Measurements from ENCODE around the gene XAB2. TPM values are rescaled to one million over a fixed set of nuclear protein-coding genes. Genes with fewer than 3 reads are reported as not detected.
"Not testable (repeated sequence)": the region's sequence is repeated elsewhere in the genome, so short reads cannot be mapped to it uniquely, and the experiment has no call there.

XAB2 gene
- polyA plus RNA-seq, 4 donors, result 33.3 to 47.0 (median 34.9) TPM

DNA sequence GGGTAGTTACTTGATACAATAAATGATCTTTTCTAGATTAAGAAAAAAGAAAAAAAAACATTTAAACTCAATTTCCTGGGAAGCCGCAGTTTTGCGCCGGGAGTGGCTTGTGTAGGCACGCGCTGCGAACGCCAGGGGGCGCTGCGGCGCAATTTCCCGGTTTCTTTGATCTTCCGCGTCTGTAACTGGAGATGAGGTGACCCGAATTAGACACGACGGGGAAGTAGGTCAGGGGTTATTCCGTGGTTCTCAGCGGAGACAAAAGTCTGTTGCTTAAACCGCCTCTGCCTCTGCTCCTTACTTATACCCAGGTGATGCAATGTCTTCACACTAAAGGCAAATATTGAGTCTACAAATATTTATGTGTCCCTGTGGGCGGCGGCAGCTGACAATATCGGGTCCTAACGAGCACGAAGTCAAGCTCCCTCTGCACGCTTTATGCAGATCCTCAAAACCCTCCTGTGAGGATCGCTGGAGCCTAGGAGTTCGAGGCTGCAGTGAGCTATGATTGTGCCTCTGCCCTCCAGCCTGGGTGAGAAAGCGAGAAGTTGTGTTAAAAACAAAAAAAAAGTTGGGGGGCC, 22.8 kb upstream of the XAB2 start:
- peak; percentile 57 to 82 (median 70) for DNase-seq (ENCODE audit: low read depth in 4 of 4, low spot score in 3 of 4)

DNA sequence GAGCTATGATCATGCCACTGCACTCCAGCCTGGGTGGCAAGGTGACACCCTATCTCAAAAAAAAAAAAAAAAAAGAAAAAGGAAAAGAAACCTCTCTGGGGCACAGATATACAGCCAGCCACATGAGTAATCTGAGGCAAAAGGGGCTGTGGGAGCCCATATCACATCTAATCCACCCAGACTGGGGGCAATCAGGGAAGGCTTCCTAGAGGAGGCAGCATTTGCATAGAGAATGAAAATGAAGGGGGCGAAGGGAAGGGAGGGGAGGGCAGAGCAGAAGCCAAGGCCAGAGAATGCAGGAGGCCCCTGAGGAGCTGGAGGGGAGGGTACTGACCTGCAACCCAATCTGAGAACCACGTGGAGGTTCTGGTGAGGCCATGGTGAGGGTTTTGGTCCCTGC, 20.8 kb upstream of the XAB2 start:
- no peak for DNase-seq (ENCODE audit: low read depth in 4 of 4, low spot score in 3 of 4)

DNA sequence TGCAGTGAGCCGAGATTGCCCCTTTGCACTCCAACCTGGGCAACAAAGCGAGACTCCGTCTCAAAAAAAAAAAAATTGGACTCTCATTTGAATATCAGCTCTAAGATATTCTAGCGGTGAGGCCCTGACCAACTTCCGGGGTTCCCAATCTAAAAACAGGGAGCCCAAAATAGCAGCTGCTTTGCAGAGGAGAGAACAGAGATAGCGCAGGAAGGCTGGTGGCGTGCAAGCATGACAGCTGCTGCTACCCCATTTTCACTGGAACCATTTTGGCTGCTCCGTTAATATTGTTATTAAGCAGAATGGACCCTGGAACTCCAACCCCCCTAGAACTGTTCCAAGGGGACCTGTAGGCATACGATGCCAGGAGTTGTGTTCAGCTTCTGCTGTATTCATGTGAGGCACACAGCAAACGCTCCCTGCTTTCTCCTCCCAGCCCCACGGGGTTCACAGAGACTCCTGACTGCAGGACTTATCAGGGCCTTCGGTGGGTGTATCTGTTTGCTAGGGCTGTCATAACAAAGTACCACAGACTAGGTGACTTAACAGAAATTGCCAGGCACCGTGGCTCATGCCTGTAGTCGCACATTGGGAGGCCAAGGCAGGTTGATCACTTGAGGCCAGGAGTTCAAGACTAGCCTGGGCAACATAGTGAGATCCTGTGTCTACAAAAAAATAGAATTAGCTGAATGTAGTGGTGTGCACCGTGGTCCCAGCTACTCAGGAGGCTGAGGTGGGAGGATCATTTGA, 19.1 kb upstream of the XAB2 start:
- no peak for DNase-seq (ENCODE audit: low read depth in 4 of 4, low spot score in 3 of 4)

DNA sequence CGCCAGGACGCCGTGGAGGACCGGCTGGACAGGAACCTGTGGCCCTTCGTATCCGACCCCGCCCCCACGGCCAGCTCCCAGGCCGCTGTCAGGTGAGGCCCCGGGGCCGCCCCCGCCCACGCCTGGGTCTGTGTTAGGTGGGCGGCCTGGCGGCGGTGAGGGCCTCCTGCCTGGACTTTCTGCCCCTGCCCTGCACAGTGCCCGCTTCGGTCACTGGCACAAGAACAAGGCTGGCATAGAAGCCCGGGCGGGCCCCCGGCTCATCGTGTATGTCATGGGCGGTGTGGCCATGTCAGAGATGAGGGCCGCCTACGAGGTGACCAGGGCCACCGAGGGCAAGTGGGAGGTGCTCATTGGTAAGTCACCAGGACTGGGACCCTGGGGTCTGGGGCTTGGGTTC, 17.8 kb upstream of the XAB2 start:
- DNase-seq (ENCODE audit: low read depth in 4 of 4, low spot score in 3 of 4), result no peak

DNA sequence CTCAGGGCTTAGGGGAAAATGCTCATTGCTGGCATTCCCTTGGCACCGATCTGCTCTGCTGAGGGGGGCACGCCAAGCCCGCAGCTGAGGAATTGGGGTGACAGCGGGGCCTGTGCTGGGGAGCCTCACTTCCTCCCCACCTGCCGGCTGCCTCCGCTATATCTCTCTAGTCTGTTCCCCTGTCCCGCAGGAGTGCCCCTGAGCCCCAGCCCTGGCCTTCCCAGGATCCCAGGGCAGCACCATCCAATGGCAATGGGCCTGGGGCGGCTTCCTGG, 17.0 kb upstream of the XAB2 start:
- DNase-seq (ENCODE audit: low read depth in 4 of 4, low spot score in 3 of 4), result no peak

DNA sequence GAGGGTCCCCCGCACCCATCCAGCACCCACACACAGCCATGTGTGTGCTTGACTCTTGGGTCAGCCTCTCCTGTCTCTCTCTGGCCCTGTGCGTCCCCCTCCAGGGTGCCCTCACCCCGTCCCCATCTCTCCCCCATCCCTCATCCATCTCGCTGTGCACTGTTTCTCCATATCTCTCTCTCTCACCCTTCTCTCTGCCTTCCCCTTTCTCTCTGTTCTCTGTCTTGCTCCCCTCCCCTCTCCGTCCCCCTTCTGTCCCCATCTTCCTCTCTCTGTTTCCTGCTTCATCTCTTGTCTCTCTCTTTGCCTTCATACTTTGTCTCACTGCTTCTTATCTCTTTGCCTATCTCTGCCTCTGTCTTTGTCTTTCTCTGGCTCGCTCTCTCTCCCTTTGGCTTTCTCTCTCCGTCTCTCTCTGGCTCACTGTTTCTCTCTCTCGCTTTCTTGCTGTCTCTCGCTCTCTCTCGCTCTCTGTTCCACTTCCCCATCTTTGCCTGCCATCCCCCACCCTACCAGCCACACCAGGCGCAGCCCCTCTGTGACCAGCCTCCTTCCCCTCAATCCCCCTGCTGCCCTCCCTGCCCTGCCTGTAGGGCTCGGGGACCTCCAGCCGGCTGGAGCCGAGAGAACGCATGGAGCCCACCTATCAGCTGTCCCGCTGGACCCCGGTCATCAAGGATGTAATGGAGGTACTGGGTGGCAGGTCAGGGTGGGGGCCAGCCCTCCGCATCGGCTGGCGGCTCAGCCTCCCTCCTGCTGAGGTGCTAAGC, 16.5 kb upstream of the XAB2 start:
- DNase-seq (ENCODE audit: low read depth in 4 of 4, low spot score in 3 of 4), result no peak

DNA sequence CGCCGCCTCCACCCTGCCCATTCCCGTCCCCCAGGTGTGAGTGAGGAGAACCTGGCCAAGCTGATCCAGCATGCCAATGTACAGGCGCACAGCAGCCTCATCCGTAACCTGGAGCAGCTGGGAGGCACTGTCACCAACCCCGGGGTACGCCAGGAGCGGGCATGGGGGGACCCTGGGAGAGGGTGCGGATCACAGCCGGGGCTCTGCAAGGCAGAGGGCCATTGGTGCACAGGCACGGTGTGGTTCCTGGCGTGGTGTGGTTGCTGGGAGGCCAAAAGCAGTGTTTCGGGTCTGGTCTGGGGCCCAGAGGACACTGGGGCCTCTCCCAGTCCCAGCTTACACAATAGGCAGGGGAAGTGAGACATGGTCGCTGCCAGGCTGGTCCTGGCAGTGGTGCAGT, 15.8 kb upstream of the XAB2 start:
- DNase-seq (ENCODE audit: low read depth in 4 of 4, low spot score in 3 of 4), result no peak

DNA sequence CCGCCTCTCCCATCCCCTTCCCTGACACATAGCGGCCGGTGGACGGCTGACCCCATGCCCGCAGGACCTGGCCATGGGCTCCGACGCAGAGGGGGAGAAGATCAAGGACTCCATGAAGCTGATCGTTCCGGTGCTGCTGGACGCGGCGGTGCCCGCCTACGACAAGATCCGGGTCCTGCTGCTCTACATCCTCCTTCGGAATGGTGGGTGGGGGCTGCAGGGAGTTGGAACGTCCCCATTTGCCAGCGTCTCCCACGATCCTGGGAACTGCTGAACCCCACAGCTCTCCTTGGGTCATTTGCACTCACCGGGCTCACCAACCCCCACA, 15.2 kb upstream of the XAB2 start:
- no peak for DNase-seq (ENCODE audit: low read depth in 4 of 4, low spot score in 3 of 4)

DNA sequence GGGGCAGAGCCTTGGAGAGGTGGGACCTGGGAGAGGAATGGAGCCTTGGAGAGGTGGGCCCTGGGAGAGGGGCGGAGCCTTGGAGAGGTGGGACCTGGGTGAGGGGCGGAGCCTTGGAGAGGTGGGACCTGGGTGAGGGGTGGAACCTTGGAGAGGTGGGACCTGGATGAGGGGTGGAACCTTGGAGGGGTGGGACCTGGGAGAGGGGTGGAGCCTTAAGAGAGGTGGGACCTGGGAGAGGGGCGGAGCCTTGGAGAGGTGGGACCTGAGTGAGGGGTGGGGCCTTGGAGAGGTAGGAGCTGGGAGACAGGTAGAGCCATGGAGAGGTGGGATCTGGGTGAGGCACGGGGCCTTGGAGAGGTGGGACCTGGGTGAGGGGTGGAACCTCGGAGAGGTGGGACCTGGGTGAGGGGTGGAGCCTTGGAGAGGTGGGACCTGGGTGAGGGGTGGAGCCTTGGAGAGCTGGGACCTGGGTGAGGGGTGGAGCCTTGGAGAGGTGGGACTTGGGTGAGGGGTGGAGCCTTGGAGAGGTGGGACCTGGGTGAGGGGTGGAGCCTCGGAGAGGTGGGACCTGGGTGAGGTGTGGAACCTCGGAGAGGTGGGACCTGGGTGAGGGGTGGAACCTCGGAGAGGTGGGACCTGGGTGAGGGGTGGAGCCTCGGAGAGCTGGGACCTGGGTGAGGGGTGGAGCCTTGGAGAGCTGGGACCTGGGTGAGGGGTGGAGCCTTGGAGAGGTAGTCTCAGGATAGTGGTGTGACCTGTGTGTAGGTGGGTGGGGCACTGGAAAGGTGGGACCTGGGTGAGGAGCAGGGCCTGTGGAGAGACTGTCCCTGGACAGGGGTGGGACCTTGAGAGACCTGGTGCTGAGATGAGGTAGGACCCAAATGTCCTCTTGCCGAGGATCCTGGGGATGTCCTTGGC, 14.5 kb upstream of the XAB2 start:
- DNase-seq (ENCODE audit: low read depth in 4 of 4, low spot score in 3 of 4), result not testable (repeated sequence)

DNA sequence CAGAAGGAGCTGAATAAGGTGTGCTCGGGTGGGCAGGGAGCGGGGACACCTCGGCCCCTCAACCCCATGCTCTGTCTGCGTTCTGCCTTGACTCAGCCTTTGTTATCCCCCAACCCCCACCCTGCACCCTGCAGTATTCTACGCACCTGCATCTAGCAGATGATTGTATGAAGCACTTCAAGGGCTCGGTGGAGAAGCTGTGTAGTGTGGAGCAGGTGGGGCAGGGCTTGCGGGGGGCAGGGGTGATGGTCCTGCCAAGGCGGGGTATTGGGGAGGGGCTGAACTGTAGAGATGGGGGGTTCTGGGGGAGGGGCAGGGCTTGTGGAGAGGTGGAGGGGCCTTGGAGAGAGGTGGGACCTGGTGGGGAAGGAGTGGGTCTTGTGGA, 13.7 kb upstream of the XAB2 start:
- DNase-seq (ENCODE audit: low read depth in 4 of 4, low spot score in 3 of 4), result no peak

DNA sequence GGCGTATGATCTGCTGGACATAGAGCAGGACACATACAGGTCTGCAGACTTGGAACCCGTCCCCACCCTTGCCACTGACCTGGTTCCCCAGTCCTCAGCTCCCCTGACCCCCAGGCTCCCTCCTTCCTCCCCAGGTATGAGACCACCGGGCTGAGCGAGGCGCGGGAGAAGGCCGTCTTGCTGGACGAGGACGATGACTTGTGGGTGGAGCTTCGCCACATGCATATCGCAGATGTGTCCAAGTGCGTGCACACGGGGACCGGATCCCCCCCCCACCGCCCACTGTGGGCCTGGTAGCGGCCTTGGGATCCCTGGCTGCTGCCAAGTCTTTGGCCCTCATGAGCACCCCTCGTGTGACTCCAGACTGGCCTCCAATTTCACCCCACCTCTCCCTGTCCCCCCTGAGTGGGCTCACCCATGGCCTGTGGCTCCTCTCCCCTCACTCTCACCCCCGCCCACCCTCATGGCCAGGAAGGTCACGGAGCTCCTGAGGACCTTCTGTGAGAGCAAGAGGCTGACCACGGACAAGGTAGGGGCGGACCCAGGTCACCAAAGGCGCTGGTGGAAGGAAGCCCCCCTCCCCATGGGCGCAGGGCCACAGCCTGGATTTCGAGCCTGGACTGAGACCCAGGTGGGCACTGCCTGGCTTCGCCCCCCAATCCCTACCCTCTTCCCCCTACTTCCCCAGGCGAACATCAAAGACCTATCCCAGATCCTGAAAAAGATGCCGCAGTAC, 13.1 kb upstream of the XAB2 start:
- DNase-seq (ENCODE audit: low read depth in 4 of 4, low spot score in 3 of 4), result no peak

DNA sequence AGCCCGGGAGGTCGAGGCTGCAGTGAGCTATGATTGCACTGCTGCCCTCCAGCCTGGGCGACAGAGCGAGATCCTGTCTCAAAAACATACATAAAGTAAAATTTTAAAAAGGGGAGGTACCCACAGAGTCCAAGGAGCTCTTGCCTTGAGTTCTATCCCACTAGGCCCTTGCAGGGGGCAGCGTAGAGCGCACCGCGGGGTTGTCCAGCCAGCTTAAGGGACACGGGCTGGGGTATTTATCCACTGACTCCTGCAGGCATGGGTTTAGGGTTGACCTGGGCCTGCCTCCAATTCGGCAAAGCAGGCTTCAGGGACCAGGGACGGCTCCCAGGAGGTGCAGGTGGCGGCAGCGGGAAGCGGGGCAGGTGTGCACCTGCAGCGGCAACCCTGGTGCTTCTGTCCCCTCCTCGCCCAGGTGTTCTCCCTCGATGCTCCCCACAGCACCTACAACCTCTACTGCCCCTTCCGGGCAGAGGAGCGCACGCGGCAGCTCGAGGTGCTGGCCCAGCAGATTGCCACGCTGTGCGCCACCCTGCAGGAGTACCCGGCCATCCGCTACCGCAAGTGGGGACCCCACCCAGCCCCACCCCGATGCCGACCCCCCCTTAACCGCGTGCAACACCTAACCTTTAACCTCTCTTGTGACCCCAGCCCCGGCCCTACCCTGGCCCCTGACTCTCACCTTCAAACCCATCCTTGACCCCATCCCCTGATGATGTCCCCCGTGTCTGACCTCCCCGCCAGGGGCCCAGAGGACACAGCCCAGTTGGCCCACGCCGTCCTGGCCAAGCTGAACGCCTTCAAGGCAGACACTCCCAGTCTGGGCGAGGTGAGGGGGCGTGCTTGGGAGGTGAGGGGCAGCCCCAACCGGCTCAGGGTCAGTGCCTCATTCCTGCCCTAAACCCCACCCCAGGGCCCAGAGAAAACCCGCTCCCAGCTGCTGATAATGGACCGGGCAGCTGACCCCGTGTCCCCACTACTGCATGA, 12.2 kb upstream of the XAB2 start:
- DNase-seq (ENCODE audit: low read depth in 4 of 4, low spot score in 3 of 4), result no peak

DNA sequence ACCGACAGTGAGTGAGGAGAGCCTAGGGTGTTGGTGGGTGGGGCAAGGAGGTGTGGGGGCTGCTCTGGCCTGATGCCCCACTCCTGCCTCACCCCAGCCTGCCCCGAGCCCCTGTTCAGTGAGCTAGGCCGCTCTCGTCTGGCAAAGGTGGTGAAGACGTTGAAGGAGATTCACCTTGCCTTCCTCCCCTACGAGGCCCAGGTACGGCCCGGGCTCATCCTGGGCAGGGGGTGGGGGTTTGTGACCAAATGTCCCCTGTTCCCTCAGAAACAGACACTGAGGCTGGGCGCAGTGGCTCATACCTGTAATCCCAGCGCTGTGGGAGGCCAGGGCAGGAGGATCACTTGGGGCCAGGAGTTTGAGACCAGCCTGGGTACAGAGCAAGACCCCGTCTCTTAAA, 11.5 kb upstream of the XAB2 start:
- DNase-seq (ENCODE audit: low read depth in 4 of 4, low spot score in 3 of 4), result no peak

DNA sequence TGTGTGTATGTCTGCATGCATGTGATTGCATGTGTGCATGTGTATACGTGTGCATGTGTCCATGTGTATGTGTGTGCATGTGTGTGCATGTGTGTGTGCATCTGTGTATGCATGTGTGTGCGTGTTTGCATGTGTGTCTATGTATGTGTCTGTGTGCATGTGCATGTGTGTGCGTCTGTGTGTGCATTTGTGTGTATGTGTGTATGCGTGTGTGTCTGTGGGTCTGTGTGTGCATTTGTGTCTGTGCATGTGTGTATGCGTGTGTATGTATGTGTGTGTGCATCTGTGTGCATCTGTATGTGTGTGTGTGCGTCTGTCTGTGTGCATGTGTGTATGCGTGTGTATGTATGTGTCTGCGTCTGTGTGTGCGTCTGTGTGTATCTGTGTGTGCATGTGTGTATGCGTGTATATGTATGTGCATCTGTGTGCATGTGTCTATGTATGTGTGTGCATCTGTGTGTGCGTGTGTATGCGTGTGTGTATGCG, 10.6 kb upstream of the XAB2 start:
- DNase-seq (ENCODE audit: low read depth in 4 of 4, low spot score in 3 of 4), result no peak

DNA sequence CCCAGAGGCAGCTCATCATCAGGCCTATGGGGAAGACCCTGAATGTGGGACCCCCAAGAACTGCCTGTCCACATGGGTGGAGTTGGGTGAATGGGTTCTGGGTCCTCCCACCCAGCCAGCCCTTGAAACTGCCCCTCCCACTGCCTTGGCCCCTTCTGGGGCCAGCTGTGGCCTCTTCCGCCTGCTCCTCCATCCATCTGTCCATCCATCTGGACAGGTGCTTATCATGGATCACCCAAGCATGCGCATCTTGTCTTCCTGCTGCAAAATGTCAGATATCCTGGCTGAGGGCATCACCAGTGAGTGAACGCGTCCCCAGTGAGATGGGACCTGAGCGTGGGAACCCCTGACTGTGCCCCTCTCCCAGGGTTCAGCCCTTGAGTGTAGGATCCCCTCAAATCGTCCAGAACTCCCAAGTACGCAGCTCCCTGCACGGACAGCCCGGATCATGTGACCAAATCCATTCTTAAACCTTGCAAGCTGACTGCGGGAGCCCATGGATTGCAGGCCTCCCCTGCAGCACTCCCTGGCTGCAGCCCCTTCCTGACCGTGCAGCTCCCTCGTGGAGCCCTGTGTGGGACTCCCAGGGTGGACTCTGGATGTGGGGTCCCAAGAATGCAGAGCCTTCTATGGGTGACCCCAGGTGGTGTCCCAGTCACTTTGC, 9.6 kb upstream of the XAB2 start:
- DNase-seq (ENCODE audit: low read depth in 4 of 4, low spot score in 3 of 4), result no peak

DNA sequence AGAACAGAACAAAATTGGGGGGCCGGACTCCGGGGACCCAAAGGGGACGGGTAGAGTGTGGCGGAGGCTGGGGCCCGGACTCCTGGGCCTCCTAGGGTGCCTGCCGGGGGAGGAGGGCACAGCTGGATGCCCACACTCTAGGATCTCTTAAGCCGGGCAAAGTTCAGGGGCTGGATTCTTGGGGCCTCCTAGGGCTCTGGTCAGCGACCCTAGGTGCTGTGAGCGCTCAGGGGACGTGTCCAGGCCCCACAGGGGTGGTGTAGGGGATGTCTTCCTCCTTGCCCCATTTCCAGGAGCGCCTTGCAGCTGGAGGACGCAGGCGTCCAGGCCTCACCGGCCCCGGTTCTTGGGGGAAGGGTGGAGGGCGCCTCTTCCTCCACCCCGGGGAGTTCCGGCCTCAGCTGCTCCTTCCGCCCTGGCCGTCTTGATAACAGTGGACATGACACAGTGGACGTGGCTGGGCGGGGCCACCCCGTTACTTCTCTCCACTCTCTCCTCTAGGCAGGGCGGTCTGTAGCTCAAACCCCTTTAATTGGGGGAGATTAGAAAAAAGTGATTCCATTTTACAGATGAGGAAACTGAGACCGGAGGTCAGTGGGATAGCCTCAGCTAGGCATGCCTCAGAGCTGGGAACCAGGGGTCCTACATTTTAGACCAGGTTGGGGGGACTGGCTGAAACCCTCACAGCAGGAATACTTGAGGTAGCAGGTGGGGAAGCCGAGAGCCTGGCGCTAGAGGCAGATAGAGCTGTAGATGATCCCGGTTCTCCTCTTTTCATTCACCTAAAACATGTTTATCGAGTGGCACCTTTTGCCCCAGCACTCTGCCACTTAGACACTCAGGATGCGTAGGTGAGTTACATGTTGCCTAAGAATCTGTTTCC, 8.3 kb upstream of the XAB2 start:
- no peak for DNase-seq (ENCODE audit: low read depth in 4 of 4, low spot score in 3 of 4)

DNA sequence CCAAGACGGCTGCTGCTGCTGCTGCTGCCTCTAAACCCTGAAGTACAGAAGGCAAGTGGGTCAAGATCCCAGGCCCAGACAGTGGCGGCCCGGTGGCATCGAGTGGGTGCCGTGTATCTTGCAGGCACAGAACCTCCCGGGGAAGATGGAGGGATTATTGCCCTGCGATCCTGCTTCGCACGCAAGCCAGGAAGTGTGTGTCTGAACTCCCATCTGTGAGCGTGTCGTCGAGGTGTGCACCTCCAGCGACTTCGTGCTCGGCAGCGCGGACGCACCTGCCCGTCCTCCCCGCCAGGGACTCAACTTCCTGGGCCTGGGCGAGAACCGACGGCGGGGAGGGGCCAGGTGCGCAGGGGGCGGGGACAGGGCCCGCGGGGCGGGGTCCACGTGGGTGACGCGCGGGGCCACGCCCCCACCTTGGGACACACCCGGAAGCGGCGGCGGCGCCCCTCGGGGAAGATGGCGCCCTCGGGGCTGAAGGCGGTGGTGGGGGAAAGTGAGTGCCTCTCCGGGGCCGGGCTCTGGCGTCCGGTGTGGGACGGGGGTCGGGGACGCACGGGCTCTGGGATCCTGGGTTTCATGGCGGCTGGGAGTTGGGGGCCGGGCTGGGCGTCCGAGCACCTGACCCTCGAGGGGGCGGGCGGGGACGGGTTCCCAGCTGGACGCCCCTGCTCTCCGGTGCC, 7.5 kb upstream of the XAB2 start, which contains the start of gene STXBP2:
Gene STXBP2, plus strand, starts transcription at position 420 of the 683 bp plus-strand sequence. Its CDS starts 40 bp downstream, at position 460.
- DNase-seq (ENCODE audit: low read depth in 4 of 4, low spot score in 3 of 4), result peak; percentile 32 to 52 (median 44)

All from right renal pelvis (tissue), 4 donors.